A673 (cell line): ENCODE measurements around the gene SPATA31C1. TPM values are rescaled to one million over a fixed set of nuclear protein-coding genes. Genes with fewer than 3 reads are reported as not detected.

Source experiments
- BruUV-seq: library from RNA; stranded (reverse); fragments of 400-500 nt; replicated peaks from 2 replicates; lab custom pipeline; 2021; lab: Mats Ljungman, UMichigan
- CTCF ChIA-PET: fragments of 300-600 bp; sonication (Branson Sonifier 250); formaldehyde crosslinking; loops from one replicate; lab custom pipeline; 2022; ENCODE audit warnings: antibody characterized with exemption; lab: Charles Lee
- POLR2A ChIA-PET: fragments of 300-600 bp; sonication (Branson Sonifier 250); formaldehyde crosslinking; loops from one replicate; lab custom pipeline; 2022; ENCODE audit warnings: antibody characterized with exemption; ENCODE audit not compliant: low non-redundant PET; lab: Charles Lee
- DNase-seq: peaks from one replicate; pipeline ENCODE4 v3.0.0-alpha.2; 2015; ENCODE audit warnings: low spot score
- H3K27ac ChIP-seq: fragments of 200-600 bp; sonication (generic); 2 replicates; pipeline ENCODE4 v1.5.1; 2016; ENCODE audit warnings: mixed run types, low read depth, mild to moderate bottlenecking, mixed read lengths, antibody characterized with exemption, low read length; ENCODE audit not compliant: poor library complexity, severe bottlenecking
- H3K27me3 ChIP-seq: fragments of 200-600 bp; sonication (generic); replicated peaks from 2 replicates; pipeline ENCODE4 v1.6.1; 2017; ENCODE audit warnings: mixed run types, low read depth, mild to moderate bottlenecking, mixed read lengths, antibody characterized with exemption, low read length; ENCODE audit not compliant: insufficient read depth, poor library complexity
- H3K36me3 ChIP-seq: fragments of 200-600 bp; sonication (generic); 2 replicates; pipeline ENCODE4 v1.6.1; 2016; ENCODE audit warnings: mixed run types, mild to moderate bottlenecking, mixed read lengths, antibody characterized with exemption, low read length; ENCODE audit not compliant: insufficient read depth, poor library complexity, severe bottlenecking
- H3K4me1 ChIP-seq: fragments of 200-600 bp; sonication (generic); 2 replicates; pipeline ENCODE4 v1.6.1; 2017; ENCODE audit warnings: mixed run types, mild to moderate bottlenecking, mixed read lengths, antibody characterized with exemption, low read length; ENCODE audit not compliant: insufficient read depth, poor library complexity, severe bottlenecking
- H3K4me3 ChIP-seq: fragments of 200-600 bp; sonication (generic); 2 replicates; pipeline ENCODE4 v1.5.1; 2016; ENCODE audit warnings: low read depth, mixed run types, mild to moderate bottlenecking, mixed read lengths, low read length; ENCODE audit not compliant: poor library complexity, severe bottlenecking
- H3K9me3 ChIP-seq: fragments of 200-600 bp; sonication (generic); 2 replicates; pipeline ENCODE4 v1.6.1; 2016; ENCODE audit warnings: mixed run types, low read depth, mild to moderate bottlenecking, mixed read lengths, antibody characterized with exemption, low read length; ENCODE audit not compliant: poor library complexity, severe bottlenecking
- EZH2 ChIP-seq: fragments of 200-600 bp; sonication (generic); IDR thresholded peaks from 2 replicates; pipeline ENCODE4 v1.6.1; 2017; ENCODE audit warnings: borderline replicate concordance, low read depth, mild to moderate bottlenecking, mixed read lengths, antibody characterized with exemption, low read length; ENCODE audit not compliant: poor library complexity, severe bottlenecking
- intact Hi-C: fragments of 100-400 bp; cut with micrococcal nuclease; formaldehyde crosslinking; loops from one replicate; pipeline ENCODE4 v1.10.0; 2022; ENCODE audit not compliant: unreplicated experiment
- total RNA-seq: library from RNA; stranded (reverse); gene quantifications from 2 replicates; pipeline ENCODE4 v1.2.3, GENCODE V29; 2021
- TF ChIP-seq, protein P1 (sequence below): fragments of 300-800, 200-600 bp; sonication (generic); conservative IDR thresholded peaks from 2 replicates; pipeline ENCODE4 v1.5.1; 2017; ENCODE audit warnings: low read depth, mild to moderate bottlenecking, antibody characterized with exemption, low read length, moderate library complexity, mixed read lengths

The SPATA31C1 gene
- total RNA-seq, 1 experiment from 2014 or later: not detected

DNA sequence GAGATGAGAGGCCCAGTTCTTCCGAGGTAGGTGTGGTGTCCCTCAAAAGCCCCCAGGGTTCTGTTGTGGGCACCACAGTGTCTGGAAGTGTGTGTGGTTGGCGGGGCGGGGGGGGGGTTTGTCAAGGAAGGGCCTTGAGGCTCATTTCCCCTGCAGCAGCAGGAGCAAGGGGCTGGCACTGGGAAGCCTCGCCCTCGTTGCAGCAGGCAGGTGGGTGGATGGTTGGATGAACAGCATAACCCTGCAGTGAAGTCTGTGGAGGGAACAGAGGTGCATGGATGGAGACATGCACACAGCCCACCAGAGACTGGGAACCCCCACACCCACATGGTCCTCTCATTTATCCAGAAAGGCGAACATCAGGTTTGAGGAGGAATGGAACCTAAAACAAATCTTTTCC lies 37.1 kb upstream of the SPATA31C1 start:
- Histone ChIP-seq H3K9me3 (no peaks in the 10 kb centered on the region), H3K27ac (no peak overlapping the region), H3K4me3 (no peak overlapping the region), H3K4me1 (no peaks in the 10 kb centered on the region), H3K36me3 (no peaks in the 10 kb centered on the region), H3K27me3 (no peaks in the 10 kb centered on the region)
- CTCF ChIA-PET: no interaction called here
- intact Hi-C loops: no loop called here
- no TSS peak for BruUV-seq
- DNase-seq: no peak
- POLR2A ChIA-PET: interaction anchor here (0.6 kb wide), 1 partner anchor 10 kb away, joined by 4 read pairs; no protein-coding TSS in a partner anchor
- no peak for TF ChIP-seq EZH2
- TF ChIP-seq, protein P1, sequence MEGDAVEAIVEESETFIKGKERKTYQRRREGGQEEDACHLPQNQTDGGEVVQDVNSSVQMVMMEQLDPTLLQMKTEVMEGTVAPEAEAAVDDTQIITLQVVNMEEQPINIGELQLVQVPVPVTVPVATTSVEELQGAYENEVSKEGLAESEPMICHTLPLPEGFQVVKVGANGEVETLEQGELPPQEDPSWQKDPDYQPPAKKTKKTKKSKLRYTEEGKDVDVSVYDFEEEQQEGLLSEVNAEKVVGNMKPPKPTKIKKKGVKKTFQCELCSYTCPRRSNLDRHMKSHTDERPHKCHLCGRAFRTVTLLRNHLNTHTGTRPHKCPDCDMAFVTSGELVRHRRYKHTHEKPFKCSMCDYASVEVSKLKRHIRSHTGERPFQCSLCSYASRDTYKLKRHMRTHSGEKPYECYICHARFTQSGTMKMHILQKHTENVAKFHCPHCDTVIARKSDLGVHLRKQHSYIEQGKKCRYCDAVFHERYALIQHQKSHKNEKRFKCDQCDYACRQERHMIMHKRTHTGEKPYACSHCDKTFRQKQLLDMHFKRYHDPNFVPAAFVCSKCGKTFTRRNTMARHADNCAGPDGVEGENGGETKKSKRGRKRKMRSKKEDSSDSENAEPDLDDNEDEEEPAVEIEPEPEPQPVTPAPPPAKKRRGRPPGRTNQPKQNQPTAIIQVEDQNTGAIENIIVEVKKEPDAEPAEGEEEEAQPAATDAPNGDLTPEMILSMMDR: no peak

DNA sequence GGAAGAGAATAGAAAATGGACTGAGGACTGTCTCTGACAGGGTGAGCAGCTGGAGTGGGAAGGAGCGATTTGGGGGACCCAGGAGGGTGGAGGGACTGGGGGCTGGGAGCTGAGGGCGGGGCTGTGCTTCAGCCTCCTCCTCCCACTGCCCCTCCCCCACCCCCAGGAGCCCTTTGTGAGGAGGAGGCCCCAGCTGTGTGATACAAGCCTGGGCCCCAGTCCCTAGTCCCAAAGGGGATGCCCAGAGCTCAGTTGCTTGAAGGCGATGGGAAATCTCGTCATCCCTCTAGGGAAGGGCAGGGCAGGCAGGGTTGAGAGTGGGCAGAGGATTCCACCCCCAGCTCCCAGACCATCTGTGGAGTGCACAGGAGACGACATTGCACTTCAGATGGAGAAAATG lies 35.1 kb upstream of the SPATA31C1 start, which contains the start of gene SPATA31E1:
TSS of gene SPATA31E1 (plus strand) at position 251 of the 400 bp plus-strand sequence. CDS start at position 266, 15 bp downstream.
- intact Hi-C loops: no loop called here
- H3K36me3 ChIP-seq: no peaks in the 10 kb centered on the region
- TF ChIP-seq EZH2: no peak
- TF ChIP-seq, protein P1: no peak
- H3K4me3 ChIP-seq: no peak within 1 kb of the TSS
- ChIA-PET POLR2A (no interaction called here), CTCF (no interaction called here)
- no peak within 1 kb of the TSS for H3K27ac ChIP-seq
- no peak for DNase-seq
- H3K9me3 ChIP-seq: no peaks in the 10 kb centered on the region
- no peaks in the 10 kb centered on the region for H3K27me3 ChIP-seq
- no TSS peak for BruUV-seq
- H3K4me1 ChIP-seq: no peaks in the 10 kb centered on the region

DNA sequence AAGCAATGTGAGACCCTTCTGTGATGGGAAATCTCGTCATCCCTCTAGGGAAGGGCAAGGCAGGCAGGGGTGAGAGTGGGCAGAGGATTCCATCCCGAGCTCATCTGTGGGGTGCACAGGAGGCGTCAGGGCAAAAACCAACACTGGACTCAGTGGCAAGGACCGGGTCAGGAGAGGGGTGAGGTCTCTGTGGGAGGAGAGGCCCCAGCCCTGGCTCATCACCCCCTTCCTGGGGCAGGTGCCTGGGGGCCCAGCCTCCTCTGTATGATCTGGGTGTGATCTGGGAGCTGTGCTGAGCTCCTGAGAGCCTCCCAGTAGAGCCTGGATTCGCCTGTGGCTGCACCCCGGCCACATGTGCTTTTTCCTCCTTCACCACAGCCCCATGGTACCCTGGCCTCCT lies 34.5 kb upstream of the SPATA31C1 start:
- no TSS peak for BruUV-seq
- Histone ChIP-seq H3K4me1 (no peaks in the 10 kb centered on the region), H3K27me3 (no peaks in the 10 kb centered on the region), H3K27ac (no peak overlapping the region), H3K9me3 (no peaks in the 10 kb centered on the region), H3K36me3 (no peaks in the 10 kb centered on the region), H3K4me3 (no peak overlapping the region)
- TF ChIP-seq, protein P1: no peak
- TF ChIP-seq EZH2: no peak
- intact Hi-C loops: no loop called here
- ChIA-PET POLR2A (no interaction called here), CTCF (interaction anchor here (1.6 kb wide), 1 partner anchor 199 kb away, joined by 3 read pairs; no protein-coding TSS in a partner anchor)
- DNase-seq: no peak
